HG03095 (cell line): Measurements from ENCODE around the gene CACNA1G.

ENCODE experiments used
- ATAC-seq: cut with Tn5 transposase; IDR thresholded peaks from one replicate; pipeline ENCODE4 v1.9.1; 2021; ENCODE audit warnings: moderate library complexity; ENCODE audit not compliant: unreplicated experiment

The CACNA1G gene

GRCh38 chr17:50564916-50565315 is 4.4 kb downstream of the CACNA1G start:
- ATAC-seq = no peak

GRCh38 chr17:50565402-50566350 is 5.2 kb downstream of the CACNA1G start:
- no peak for ATAC-seq

DNA sequence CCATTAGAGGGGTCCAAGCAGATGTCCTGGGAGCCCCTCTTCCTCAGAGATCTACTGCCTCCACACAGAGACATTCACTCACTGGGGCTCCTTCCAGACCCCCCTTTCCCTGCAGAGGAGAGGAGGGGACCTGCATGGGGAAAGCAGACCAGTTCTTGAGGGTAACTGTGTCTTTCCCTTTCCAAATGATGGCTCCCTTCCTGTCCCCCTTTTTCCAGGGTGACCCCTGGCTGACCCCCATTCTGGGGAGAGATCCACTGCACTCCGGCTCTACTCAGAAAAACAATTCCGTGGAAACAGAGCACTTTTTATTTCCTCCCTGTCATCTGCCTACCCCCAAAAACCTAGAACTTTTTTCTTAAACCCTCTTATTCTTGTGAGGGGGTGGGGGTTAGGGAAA is 6.4 kb downstream of the CACNA1G start:
- no peak for ATAC-seq

- ATAC-seq = no peak
Measured at GRCh38 chr17:50568659-50569058, 8.1 kb downstream of the CACNA1G start.

GRCh38 chr17:50569592-50569991 is 9.1 kb downstream of the CACNA1G start:
- ATAC-seq = no peak

DNA sequence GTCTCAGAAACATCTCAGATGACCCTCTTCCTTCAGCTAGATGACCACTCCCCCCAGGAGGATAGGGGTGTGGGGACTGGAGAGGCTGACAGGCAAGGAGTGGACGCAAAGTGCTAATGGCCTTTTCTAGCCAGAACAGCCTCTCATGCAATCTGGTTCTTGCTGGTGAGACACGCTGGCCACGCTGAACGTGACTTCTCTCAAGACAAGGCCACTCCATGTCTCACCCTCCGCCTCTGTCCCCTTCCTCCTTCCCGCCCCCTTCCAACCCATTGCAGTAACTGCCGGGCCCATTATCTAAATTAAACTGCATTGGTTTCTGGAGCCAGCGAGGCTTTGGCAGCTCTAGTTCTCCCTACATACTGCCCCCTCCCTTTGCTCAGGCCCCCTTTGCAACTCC is 9.5 kb downstream of the CACNA1G start:
- ATAC-seq = no peak

GRCh38 chr17:50570528-50570927 is 10.0 kb downstream of the CACNA1G start:
- ATAC-seq = no peak

DNA sequence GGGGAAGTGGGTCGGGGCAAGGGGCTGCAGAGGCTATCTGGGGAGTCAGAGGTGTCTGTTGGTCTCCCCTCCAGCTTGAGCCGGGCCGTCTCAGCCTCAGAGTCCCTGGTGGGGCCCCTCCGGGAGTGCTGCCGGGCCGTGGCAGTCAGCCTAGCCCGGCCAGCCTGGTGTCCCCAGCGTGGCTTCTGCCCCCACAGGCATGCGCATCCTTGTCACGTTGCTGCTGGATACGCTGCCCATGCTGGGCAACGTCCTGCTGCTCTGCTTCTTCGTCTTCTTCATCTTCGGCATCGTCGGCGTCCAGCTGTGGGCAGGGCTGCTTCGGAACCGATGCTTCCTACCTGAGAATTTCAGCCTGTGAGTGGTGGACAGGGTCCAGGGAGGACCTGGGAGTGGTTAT is 11.2 kb downstream of the CACNA1G start:
- no peak for ATAC-seq

GRCh38 chr17:50572541-50572940 is 12.0 kb downstream of the CACNA1G start:
- no peak for ATAC-seq

- ATAC-seq = no peak
Measured at GRCh38 chr17:50573866-50574611, 13.5 kb downstream of the CACNA1G start.

DNA sequence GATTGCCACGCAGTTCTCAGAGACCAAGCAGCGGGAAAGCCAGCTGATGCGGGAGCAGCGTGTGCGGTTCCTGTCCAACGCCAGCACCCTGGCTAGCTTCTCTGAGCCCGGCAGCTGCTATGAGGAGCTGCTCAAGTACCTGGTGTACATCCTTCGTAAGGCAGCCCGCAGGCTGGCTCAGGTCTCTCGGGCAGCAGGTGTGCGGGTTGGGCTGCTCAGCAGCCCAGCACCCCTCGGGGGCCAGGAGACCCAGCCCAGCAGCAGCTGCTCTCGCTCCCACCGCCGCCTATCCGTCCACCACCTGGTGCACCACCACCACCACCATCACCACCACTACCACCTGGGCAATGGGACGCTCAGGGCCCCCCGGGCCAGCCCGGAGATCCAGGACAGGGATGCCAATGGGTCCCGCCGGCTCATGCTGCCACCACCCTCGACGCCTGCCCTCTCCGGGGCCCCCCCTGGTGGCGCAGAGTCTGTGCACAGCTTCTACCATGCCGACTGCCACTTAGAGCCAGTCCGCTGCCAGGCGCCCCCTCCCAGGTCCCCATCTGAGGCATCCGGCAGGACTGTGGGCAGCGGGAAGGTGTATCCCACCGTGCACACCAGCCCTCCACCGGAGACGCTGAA is 15.2 kb downstream of the CACNA1G start:
- no peak for ATAC-seq

GRCh38 chr17:50576864-50577263 is 16.3 kb downstream of the CACNA1G start:
- ATAC-seq = no peak

- ATAC-seq = no peak
Measured at GRCh38 chr17:50577451-50577954, 17.0 kb downstream of the CACNA1G start.

GRCh38 chr17:50578173-50578572 is 17.7 kb downstream of the CACNA1G start:
- no peak for ATAC-seq

DNA sequence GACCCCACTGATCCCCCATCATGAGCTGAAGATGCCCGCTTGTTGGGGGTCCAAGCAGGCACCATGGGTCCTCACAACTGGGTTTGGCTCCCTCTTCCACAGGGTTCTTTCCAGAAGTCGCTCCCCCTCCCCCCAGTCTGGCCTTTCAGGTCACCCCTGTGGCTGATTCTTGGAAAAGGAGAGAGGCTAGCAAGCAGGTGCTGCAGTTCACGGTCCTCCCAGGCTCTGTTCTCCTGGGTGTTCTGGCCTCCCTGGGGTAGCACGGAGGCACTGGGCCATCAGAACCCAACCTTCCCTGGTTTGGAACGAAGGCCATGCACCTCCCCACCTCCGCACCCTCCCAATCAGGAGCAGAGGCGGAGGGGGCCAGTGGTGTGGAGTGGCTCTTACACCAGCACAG is 18.9 kb downstream of the CACNA1G start:
- ATAC-seq = no peak

DNA sequence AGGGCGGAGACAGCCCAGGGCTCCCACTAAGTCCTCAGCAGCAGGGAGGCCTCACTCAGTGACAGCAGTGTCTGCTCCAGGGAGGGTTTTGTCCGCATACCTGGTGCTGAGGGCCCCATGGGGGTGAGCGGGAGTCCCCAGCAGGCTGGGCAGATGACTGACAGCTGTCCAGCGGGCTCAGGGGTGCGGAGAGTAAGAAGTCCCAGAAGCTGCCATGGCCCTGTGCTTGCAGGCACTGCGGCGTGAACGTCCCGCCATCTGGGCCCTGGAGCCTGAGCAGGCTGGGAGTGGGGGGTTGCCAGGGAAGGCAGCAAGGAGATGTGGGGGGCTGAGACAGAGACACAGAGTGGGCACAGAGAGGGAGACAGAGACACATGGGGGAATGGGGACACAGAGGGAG is 20.1 kb downstream of the CACNA1G start:
- ATAC-seq = no peak

DNA sequence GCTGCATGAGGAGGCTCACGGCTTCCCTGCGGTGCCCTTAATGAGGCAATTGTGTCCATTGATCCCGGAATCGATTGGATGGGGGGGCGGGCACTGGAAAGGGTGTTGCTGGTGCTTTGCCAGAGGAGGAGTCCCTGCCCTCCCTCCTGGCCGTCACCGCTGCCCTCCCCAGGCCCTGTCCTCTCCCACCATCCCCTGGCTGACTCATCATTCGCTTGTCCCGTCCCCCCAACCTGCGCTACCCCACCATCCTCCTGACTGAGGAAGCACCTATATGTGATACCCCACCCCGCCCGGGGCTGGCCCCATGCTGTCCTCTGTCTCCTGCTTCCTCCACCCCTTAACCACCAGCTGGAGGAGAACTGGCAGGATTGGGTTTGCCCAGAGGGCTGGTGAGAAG is 20.8 kb downstream of the CACNA1G start:
- no peak for ATAC-seq

GRCh38 chr17:50582741-50583140 is 22.2 kb downstream of the CACNA1G start:
- no peak for ATAC-seq

GRCh38 chr17:50583641-50584040 is 23.1 kb downstream of the CACNA1G start:
- ATAC-seq = no peak

GRCh38 chr17:50584116-50584515 is 23.6 kb downstream of the CACNA1G start:
- no peak for ATAC-seq

DNA sequence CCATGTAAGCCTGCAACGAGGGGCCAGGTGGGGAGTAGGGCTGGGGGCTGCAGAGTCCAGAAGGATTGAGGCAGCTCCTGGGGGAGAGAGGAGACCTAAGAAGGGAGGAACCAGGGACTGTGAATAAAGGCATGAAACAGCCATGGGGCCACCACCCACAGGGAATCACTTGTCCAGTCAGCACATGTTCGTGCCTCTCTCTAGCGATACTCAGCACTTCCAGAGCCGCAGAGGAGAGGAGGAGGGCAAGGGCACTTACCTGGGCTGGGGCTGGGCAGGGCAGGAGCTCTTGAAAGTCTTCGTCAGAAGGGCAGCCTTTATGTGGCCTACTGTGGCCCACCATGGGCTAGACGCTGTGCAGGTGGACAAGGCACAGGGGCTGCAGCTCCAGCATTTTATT is 24.2 kb downstream of the CACNA1G start:
- ATAC-seq = no peak
